SK-N-SH treated with all-trans-retinoic acid at 6 μM for 48 hours (cell line): Measurements from ENCODE around the gene EPS8.

Experiments
- ARNTL ChIP-seq: fragments of 450-650 bp; formaldehyde crosslinking; IDR thresholded peaks from 2 replicates; pipeline ENCODE4 v1.5.0; 2020; ENCODE audit warnings: low read depth, mild to moderate bottlenecking, moderate library complexity, borderline replicate concordance
- ISL1 ChIP-seq: fragments of 250-450 bp; sonication (Bioruptor Pico); IDR thresholded peaks from 2 replicates; pipeline ENCODE4 v2.1.2; 2022; ENCODE audit warnings: mild to moderate bottlenecking, moderate library complexity
- OSR1 ChIP-seq: fragments of 250-450 bp; sonication (Bioruptor Pico); IDR thresholded peaks from 2 replicates; pipeline ENCODE4 v1.8.0; 2022; ENCODE audit warnings: moderate library complexity, mild to moderate bottlenecking, inconsistent platforms
- PPARA ChIP-seq: fragments of 250-450 bp; sonication (Bioruptor Pico); IDR thresholded peaks from 2 replicates; pipeline ENCODE4 v1.5.0; 2020; ENCODE audit warnings: mild to moderate bottlenecking, borderline replicate concordance
- RARB ChIP-seq: fragments of 250-450 bp; sonication (Bioruptor Pico); IDR thresholded peaks from 2 replicates; pipeline ENCODE4 v1.8.0; 2021; ENCODE audit warnings: mild to moderate bottlenecking, moderate library complexity
- SNAI2 ChIP-seq: fragments of 250-450 bp; sonication (Bioruptor Pico); IDR thresholded peaks from 2 replicates; pipeline ENCODE4 v1.5.0; 2020; ENCODE audit warnings: mild to moderate bottlenecking, moderate library complexity
- TOX ChIP-seq: fragments of 250-450 bp; sonication (Bioruptor Pico); IDR thresholded peaks from 2 replicates; pipeline ENCODE4 v1.8.0; 2021; ENCODE audit warnings: mild to moderate bottlenecking, moderate library complexity, borderline replicate concordance
- ZFP3 ChIP-seq: fragments of 250-450 bp; sonication (Bioruptor Pico); IDR thresholded peaks from 2 replicates; pipeline ENCODE4 v1.5.0; 2020; ENCODE audit warnings: mild to moderate bottlenecking, moderate library complexity
- ZFP30 ChIP-seq: fragments of 450-650 bp; formaldehyde crosslinking; IDR thresholded peaks from 2 replicates; pipeline ENCODE4 v1.5.0; 2022; ENCODE audit warnings: mild to moderate bottlenecking, moderate library complexity
- ZNF565 ChIP-seq: fragments of 450-650 bp; formaldehyde crosslinking; conservative IDR thresholded peaks from 2 replicates; pipeline ENCODE4 v1.5.0; 2020; ENCODE audit warnings: low read depth, mild to moderate bottlenecking, moderate library complexity
- ZNF70 ChIP-seq: fragments of 450-650 bp; formaldehyde crosslinking; IDR thresholded peaks from 2 replicates; pipeline ENCODE4 v1.5.0; 2020; ENCODE audit warnings: mild to moderate bottlenecking, moderate library complexity
- TF ChIP-seq, protein P1 (sequence below): fragments of 250-450 bp; sonication (Bioruptor Pico); IDR thresholded peaks from 2 replicates; pipeline ENCODE4 v1.8.0; 2020; ENCODE audit warnings: mild to moderate bottlenecking, moderate library complexity, borderline replicate concordance
- TF ChIP-seq, protein P2 (sequence below): fragments of 250-450 bp; sonication (Bioruptor Pico); IDR thresholded peaks from 2 replicates; pipeline ENCODE4 v1.5.1; 2020; ENCODE audit warnings: low read depth, mild to moderate bottlenecking, moderate library complexity
- TF ChIP-seq, protein P3 (sequence below): fragments of 250-450 bp; sonication (Bioruptor Pico); IDR thresholded peaks from 2 replicates; pipeline ENCODE4 v1.8.0; 2021; ENCODE audit warnings: low read depth, mild to moderate bottlenecking, moderate library complexity, borderline replicate concordance

DNA sequence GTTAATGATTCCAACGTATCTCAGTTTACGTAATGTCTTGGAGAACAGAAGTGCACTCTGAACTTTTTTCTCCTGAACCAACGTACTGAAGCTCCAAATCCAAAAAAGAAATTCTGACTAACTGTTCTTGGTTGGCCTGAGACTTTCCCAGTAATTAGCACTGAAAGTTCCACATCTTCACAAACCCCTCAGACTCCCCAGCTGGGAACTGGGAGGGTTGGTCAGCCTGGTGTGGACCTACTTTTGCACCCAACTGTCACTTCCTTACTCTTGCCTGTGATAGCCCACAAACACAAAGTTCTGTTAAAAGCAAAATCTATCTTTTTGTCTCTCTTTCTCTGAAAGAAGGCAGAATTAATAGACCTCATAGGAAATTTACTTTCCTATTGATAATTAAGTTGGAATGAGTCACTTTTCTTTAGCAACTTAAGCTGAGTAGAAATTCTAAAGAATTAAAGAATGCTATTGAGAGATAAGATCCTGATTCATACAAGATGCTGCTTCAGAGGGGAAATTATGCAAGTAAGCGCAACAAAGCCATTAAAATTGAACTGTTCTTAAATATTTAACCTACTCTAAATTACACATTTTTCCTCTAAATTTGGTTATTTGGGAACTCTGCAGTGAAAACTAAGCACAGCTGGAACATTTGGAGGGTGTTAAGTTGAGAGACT, 155.0 kb downstream of the EPS8 start:
- TF ChIP-seq, protein P1, sequence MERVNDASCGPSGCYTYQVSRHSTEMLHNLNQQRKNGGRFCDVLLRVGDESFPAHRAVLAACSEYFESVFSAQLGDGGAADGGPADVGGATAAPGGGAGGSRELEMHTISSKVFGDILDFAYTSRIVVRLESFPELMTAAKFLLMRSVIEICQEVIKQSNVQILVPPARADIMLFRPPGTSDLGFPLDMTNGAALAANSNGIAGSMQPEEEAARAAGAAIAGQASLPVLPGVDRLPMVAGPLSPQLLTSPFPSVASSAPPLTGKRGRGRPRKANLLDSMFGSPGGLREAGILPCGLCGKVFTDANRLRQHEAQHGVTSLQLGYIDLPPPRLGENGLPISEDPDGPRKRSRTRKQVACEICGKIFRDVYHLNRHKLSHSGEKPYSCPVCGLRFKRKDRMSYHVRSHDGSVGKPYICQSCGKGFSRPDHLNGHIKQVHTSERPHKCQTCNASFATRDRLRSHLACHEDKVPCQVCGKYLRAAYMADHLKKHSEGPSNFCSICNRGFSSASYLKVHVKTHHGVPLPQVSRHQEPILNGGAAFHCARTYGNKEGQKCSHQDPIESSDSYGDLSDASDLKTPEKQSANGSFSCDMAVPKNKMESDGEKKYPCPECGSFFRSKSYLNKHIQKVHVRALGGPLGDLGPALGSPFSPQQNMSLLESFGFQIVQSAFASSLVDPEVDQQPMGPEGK = peak; percentile 29; the same call in 1 of the 2 replicates
- TF ChIP-seq ARNTL (CRISPR knock-in tag) (no peak), ZNF565 (CRISPR knock-in tag) (no peak), SNAI2 (CRISPR knock-in tag) (no peak), ZFP3 (CRISPR knock-in tag) (no peak), RARB (CRISPR knock-in tag) (no peak), ZFP30 (CRISPR knock-in tag) (no peak), ZNF70 (no peak), OSR1 (CRISPR knock-in tag) (no peak), PPARA (no peak), ISL1 (CRISPR knock-in tag) (peak; percentile 78), TOX (CRISPR knock-in tag) (no peak)
- TF ChIP-seq, protein P2, sequence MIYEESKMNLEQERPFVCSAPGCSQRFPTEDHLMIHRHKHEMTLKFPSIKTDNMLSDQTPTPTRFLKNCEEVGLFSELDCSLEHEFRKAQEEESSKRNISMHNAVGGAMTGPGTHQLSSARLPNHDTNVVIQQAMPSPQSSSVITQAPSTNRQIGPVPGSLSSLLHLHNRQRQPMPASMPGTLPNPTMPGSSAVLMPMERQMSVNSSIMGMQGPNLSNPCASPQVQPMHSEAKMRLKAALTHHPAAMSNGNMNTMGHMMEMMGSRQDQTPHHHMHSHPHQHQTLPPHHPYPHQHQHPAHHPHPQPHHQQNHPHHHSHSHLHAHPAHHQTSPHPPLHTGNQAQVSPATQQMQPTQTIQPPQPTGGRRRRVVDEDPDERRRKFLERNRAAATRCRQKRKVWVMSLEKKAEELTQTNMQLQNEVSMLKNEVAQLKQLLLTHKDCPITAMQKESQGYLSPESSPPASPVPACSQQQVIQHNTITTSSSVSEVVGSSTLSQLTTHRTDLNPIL (CRISPR knock-in tag) = no peak
- TF ChIP-seq, protein P3, sequence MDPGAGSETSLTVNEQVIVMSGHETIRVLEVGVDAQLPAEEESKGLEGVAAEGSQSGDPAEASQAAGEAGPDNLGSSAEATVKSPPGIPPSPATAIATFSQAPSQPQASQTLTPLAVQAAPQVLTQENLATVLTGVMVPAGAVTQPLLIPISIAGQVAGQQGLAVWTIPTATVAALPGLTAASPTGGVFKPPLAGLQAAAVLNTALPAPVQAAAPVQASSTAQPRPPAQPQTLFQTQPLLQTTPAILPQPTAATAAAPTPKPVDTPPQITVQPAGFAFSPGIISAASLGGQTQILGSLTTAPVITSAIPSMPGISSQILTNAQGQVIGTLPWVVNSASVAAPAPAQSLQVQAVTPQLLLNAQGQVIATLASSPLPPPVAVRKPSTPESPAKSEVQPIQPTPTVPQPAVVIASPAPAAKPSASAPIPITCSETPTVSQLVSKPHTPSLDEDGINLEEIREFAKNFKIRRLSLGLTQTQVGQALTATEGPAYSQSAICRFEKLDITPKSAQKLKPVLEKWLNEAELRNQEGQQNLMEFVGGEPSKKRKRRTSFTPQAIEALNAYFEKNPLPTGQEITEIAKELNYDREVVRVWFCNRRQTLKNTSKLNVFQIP = no peak
